Smooth muscle cell (in vitro differentiated cells): ENCODE results near the gene DNAJC13. TPM values are rescaled to one million over a fixed set of nuclear protein-coding genes. Genes with fewer than 3 reads are reported as not detected.
"Not testable (repeated sequence)": the region's sequence is repeated elsewhere in the genome, so short reads cannot be mapped to it uniquely, and the experiment has no call there.

ENCODE experiments used
- DNase-seq: peaks from one replicate; lab custom pipeline; 2025; ENCODE audit not compliant: unreplicated experiment; lab: John Stamatoyannopoulos, UW
- H2AFZ ChIP-seq: fragments of 200-600 bp; sonication (generic); 2 replicates; pipeline ENCODE4 v1.6.0; 2016; ENCODE audit warnings: antibody characterized with exemption, low read depth, mild to moderate bottlenecking
- H3F3A ChIP-seq: fragments of 200-600 bp; sonication (generic); 2 replicates; pipeline ENCODE4 v1.6.0; 2017; ENCODE audit warnings: antibody characterized with exemption, low read depth
- H3K27ac ChIP-seq: fragments of 200-600 bp; sonication (generic); 2 replicates; pipeline ENCODE4 v1.5.1; 2016; ENCODE audit warnings: low read depth, mild to moderate bottlenecking
- H3K27me3 ChIP-seq: fragments of 200-600 bp; sonication (generic); 2 replicates; pipeline ENCODE4 v1.6.1; 2016; ENCODE audit warnings: low read depth, mild to moderate bottlenecking
- H3K36me3 ChIP-seq: fragments of 200-600 bp; sonication (generic); 2 replicates; pipeline ENCODE4 v1.5.1; 2016; ENCODE audit warnings: low read depth
- H3K4me1 ChIP-seq: fragments of 200-600 bp; sonication (generic); 2 replicates; pipeline ENCODE4 v1.5.1; 2016; ENCODE audit warnings: low read depth
- H3K4me2 ChIP-seq: fragments of 200-600 bp; sonication (generic); 2 replicates; pipeline ENCODE4 v1.6.0; 2016; ENCODE audit warnings: mild to moderate bottlenecking
- H3K4me3 ChIP-seq: fragments of 200-600 bp; sonication (generic); 2 replicates; pipeline ENCODE4 v1.5.1; 2016; ENCODE audit warnings: mild to moderate bottlenecking
- H3K79me2 ChIP-seq: fragments of 200-600 bp; sonication (generic); 2 replicates; pipeline ENCODE4 v1.6.0; 2016; ENCODE audit warnings: low read depth, mild to moderate bottlenecking
- H3K9ac ChIP-seq: fragments of 200-600 bp; sonication (generic); 2 replicates; pipeline ENCODE4 v1.6.0; 2016; ENCODE audit warnings: low read depth
- H3K9me3 ChIP-seq: fragments of 200-600 bp; sonication (generic); replicated peaks from 2 replicates; pipeline ENCODE4 v1.5.1; 2016; ENCODE audit warnings: low read depth
- H4K20me1 ChIP-seq: fragments of 200-600 bp; sonication (generic); 2 replicates; pipeline ENCODE4 v1.6.0; 2016; ENCODE audit warnings: low read depth
- CTCF ChIP-seq: fragments of 200-600 bp; sonication (generic); IDR thresholded peaks from 2 replicates; pipeline ENCODE4 v1.5.1; 2017; ENCODE audit warnings: borderline replicate concordance, mild to moderate bottlenecking, antibody characterized with exemption; ENCODE audit not compliant: insufficient read depth, poor library complexity, severe bottlenecking
- WGBS: methylation state at CpG from one replicate; pipeline ENCODE4 v1.1.7; 2016; ENCODE audit warnings: low lambda C conversion rate; 5-methylcytosine and 5-hydroxymethylcytosine counted together
- polyA plus RNA-seq: library from polyadenylated mRNA; unstranded; fragments of >200 nt; fragmentation: Nextera tagmentation; extraction: Ambion mirVana; gene quantifications from 2 replicates; pipeline ENCODE4 v1.2.1, GENCODE V29; 2016
- total RNA-seq: library from RNA; depleted of rRNA; stranded (reverse); fragments of >200 nt; gene quantifications from 2 replicates; pipeline ENCODE4 v1.2.3, GENCODE V29; 2014

DNAJC13 gene
- total RNA-seq = 47.9 and 69.3 TPM in 2 replicates
- 11.1 and 12.7 TPM in 2 replicates for polyA plus RNA-seq

GRCh38 chr3:132416807-132417694 lies at the start of gene DNAJC13:
TSS of gene DNAJC13 (plus strand) at chr3:132417502. CDS start at chr3:132434551, 17,049 bp downstream.
- Histone ChIP-seq H3K36me3 (no peaks in the 10 kb centered on the region), H3K27ac (peak within 1 kb of the TSS; percentile 88), H3F3A (peaks cover 7% of the 10 kb centered on the region), H4K20me1 (peaks cover 23% of the 10 kb centered on the region), H3K79me2 (peaks cover 43% of the 10 kb centered on the region), H3K4me1 (peaks cover 18% of the 10 kb centered on the region), H3K27me3 (no peaks in the 10 kb centered on the region), H3K9me3 (no peaks in the 10 kb centered on the region), H3K9ac (peak within 1 kb of the TSS; percentile 92), H3K4me2 (peak within 1 kb of the TSS; percentile 98), H3K4me3 (peak within 1 kb of the TSS; percentile 94), H2AFZ (peak within 1 kb of the TSS; percentile 69)
- no peak for TF ChIP-seq CTCF
- peak; percentile 87 for DNase-seq
- 2% methylated on average over 45 of the region's 63 CpGs for WGBS

GRCh38 chr3:132368515-132368914 lies 48.8 kb upstream of the DNAJC13 start:
- Histone ChIP-seq H3K9me3 (no peaks in the 10 kb centered on the region), H3K79me2 (no peaks in the 10 kb centered on the region), H3K27ac (no peak overlapping the region), H3K4me3 (no peak overlapping the region), H3K4me1 (no peaks in the 10 kb centered on the region), H3K9ac (no peak overlapping the region), H3K27me3 (no peaks in the 10 kb centered on the region), H4K20me1 (no peaks in the 10 kb centered on the region), H3K36me3 (no peaks in the 10 kb centered on the region), H3K4me2 (no peak overlapping the region), H3F3A (no peaks in the 10 kb centered on the region), H2AFZ (no peak overlapping the region)
- TF ChIP-seq CTCF = no peak
- DNase-seq = no peak
- 96% methylated on average over 2 of the region's 2 CpGs for WGBS

GRCh38 chr3:132368962-132369361 lies 48.3 kb upstream of the DNAJC13 start:
- Histone ChIP-seq H3K79me2 (no peaks in the 10 kb centered on the region), H4K20me1 (no peaks in the 10 kb centered on the region), H3K4me1 (no peaks in the 10 kb centered on the region), H3K9ac (no peak overlapping the region), H3K27ac (no peak overlapping the region), H2AFZ (no peak overlapping the region), H3K4me2 (no peak overlapping the region), H3K27me3 (no peaks in the 10 kb centered on the region), H3K36me3 (no peaks in the 10 kb centered on the region), H3K4me3 (no peak overlapping the region), H3K9me3 (no peaks in the 10 kb centered on the region), H3F3A (no peaks in the 10 kb centered on the region)
- no peak for DNase-seq
- TF ChIP-seq CTCF = no peak

- DNase-seq, H3K79me2 ChIP-seq, H3K4me1 ChIP-seq, H3K27ac ChIP-seq, H3K36me3 ChIP-seq, H3K27me3 ChIP-seq, H3F3A ChIP-seq, H3K9me3 ChIP-seq, H4K20me1 ChIP-seq: not testable (repeated sequence)
- Histone ChIP-seq H3K4me3 (peak overlapping the region; percentile 51), H2AFZ (peak overlapping the region; percentile 69), H3K4me2 (peak overlapping the region; percentile 77), H3K9ac (peak overlapping the region; percentile 51)
- 46% methylated on average over 25 of the region's 25 CpGs for WGBS
These were observed 40.4 kb upstream of the DNAJC13 start for GRCh38 chr3:132376945-132377354.
